Fibroblast of the conjunctiva (primary cell): ENCODE results near the gene KLK2.

Source experiments
- DNase-seq: peaks from one replicate; pipeline ENCODE4 v3.0.0-alpha.2; 2010; ENCODE audit warnings: low read depth

Gene KLK2

GRCh38 chr19:50925734-50926133 lies 52.5 kb downstream of the KLK2 start:
- DNase-seq: no peak

- no peak for DNase-seq
Measured at GRCh38 chr19:50926144-50926543, 52.9 kb downstream of the KLK2 start.

DNA sequence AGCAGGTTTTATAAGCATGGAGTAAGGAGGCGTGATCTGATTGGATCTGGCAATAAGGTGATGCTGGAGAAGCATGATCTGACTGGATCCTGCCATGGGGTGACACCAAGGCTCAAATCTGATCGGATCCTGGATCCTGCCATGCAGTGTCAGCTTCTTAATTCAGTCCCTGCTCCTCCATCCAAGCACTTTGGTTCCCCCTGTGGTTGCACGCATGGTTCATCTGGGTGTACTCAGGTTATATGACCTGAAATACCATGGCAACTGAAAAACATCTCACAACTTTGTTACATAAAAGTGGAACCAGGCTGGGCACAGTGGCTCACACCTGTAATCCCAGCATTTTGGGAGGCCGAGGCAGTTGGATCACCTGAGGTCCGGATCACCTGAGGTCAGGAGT lies 55.6 kb downstream of the KLK2 start:
- DNase-seq: no peak
